GM06990 (cell line): ENCODE data around the gene NCLN.
"Not testable (repeated sequence)": the region's sequence is repeated elsewhere in the genome, so short reads cannot be mapped to it uniquely, and the experiment has no call there.

Source experiments
- DNase-seq: peaks from one replicate; pipeline ENCODE4 v3.0.0-alpha.2; 2011; ENCODE audit not compliant: insufficient read length; ENCODE audit errors: extremely low read depth
- H3K27me3 ChIP-seq: replicated peaks from 2 replicates; pipeline ENCODE4 v1.6.0; 2011; ENCODE audit warnings: low read length; ENCODE audit not compliant: control insufficient read depth, insufficient read depth
- H3K36me3 ChIP-seq: 2 replicates; pipeline ENCODE4 v1.5.1; 2011; ENCODE audit warnings: low read length; ENCODE audit not compliant: control insufficient read depth, insufficient read depth
- H3K4me3 ChIP-seq: replicated peaks from 2 replicates; pipeline ENCODE4 v1.5.1; 2011; ENCODE audit warnings: low read depth, mild to moderate bottlenecking, control low read depth, low read length
- TF ChIP-seq, protein P1 (sequence below): IDR thresholded peaks from 2 replicates; pipeline ENCODE4 v1.5.1; 2011; ENCODE audit warnings: low read length, control low read depth, mild to moderate bottlenecking, inconsistent platforms; ENCODE audit not compliant: insufficient read depth, poor library complexity, severe bottlenecking

NCLN gene

DNA sequence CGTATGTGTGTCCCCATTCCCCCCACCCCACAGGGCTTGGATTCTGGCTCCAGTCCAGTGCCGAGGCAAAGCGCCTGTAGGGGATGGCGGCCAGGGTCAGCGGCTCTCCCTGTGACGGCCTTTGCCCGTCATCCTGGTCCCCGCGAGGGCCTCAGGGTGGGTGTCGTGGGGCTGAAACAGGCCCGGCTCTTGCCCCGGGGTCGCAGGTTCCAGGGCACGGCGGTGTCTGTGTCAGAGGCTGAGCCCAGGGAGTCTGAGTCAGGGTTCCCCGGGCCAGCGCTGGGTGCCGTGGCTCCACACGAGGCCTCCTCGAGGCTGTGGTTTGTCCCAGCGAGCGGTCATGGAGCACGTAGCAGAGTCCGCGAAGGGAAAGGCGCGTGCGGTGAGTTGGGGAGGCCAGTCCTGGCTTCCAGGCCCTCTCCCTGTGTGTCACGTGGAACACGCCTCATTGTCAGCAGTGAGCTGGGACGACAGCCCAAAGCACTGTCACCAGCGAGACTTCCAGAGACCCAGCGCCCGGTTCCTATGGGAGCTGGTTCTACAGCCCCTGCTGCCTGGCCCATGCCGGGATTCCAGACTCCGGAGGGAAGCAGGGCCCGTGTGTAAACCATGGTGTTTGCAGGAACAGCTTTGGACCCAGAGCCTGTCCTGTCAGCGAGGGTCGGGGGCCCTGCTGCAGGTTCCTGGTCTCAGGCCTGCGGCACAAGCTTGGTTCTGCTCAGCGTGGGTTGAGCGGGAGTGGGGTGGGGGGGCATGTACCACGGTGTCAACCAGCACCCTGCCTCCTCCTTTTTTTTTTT lies 13.4 kb downstream of the NCLN start:
- H3K27me3 ChIP-seq: no peaks in the 10 kb centered on the region
- TF ChIP-seq, protein P1, sequence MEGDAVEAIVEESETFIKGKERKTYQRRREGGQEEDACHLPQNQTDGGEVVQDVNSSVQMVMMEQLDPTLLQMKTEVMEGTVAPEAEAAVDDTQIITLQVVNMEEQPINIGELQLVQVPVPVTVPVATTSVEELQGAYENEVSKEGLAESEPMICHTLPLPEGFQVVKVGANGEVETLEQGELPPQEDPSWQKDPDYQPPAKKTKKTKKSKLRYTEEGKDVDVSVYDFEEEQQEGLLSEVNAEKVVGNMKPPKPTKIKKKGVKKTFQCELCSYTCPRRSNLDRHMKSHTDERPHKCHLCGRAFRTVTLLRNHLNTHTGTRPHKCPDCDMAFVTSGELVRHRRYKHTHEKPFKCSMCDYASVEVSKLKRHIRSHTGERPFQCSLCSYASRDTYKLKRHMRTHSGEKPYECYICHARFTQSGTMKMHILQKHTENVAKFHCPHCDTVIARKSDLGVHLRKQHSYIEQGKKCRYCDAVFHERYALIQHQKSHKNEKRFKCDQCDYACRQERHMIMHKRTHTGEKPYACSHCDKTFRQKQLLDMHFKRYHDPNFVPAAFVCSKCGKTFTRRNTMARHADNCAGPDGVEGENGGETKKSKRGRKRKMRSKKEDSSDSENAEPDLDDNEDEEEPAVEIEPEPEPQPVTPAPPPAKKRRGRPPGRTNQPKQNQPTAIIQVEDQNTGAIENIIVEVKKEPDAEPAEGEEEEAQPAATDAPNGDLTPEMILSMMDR: no peak
- DNase-seq: no peak
- H3K36me3 ChIP-seq: peaks cover 20% of the 10 kb centered on the region
- no peak overlapping the region for H3K4me3 ChIP-seq

DNA sequence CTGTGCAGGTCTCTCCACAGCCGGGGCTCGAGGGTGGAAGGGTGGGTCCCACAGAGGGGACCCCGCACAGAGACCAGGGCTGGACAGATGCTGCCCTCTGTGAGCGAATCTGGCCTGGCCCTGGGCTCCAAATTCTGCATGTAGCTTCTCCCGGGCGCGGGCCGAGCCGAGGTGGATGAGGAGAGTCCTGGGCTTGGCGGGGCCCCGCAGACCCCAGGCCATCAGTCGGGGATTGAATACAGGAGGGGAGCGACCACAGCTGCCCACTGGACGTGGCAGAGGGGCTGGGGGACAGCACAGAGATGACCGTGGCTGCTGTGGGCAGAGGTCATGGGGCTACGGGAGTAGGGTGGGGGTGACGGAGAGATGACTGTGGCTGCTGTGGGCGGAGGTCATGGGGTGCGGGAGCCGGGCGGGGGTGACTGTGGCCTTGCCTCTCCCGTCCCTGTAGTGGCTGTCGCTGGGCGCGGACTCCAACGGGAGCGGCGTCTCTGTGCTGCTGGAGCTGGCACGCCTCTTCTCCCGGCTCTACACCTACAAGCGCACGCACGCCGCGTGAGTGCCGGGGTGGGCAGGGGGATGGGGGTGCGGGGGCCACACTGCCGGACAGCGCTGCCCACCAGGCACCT lies 15.5 kb downstream of the NCLN start:
- TF ChIP-seq, protein P1: no peak

DNA sequence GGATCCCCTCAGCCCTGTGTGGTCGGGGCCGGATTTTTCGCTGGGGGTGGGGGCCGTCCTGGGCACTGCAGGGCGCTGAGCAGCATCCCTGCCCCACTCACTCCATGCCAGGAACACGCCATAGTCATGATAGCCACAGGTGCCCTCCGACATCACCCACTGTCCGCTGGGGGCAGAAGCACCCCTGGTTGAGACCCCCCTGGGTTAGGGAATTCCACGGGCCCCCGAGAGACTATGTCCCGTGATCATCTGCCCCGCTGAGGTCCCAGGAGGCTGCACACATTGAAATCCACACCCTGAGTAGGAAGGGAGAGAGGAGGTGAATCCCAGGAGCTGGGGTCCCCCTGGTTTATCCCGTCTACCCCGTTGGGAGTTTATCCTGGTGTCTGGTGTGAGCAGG lies 16.2 kb downstream of the NCLN start:
- no peaks in the 10 kb centered on the region for H3K27me3 ChIP-seq
- H3K36me3 ChIP-seq: peaks cover 27% of the 10 kb centered on the region
- no peak for DNase-seq
- TF ChIP-seq, protein P1: no peak
- no peak overlapping the region for H3K4me3 ChIP-seq

More for the DNA sequence above, 15.5 kb downstream of the NCLN start:
- H3K4me3 ChIP-seq: no peak overlapping the region
- no peaks in the 10 kb centered on the region for H3K27me3 ChIP-seq
- peaks cover 31% of the 10 kb centered on the region for H3K36me3 ChIP-seq
- no peak for DNase-seq

DNA sequence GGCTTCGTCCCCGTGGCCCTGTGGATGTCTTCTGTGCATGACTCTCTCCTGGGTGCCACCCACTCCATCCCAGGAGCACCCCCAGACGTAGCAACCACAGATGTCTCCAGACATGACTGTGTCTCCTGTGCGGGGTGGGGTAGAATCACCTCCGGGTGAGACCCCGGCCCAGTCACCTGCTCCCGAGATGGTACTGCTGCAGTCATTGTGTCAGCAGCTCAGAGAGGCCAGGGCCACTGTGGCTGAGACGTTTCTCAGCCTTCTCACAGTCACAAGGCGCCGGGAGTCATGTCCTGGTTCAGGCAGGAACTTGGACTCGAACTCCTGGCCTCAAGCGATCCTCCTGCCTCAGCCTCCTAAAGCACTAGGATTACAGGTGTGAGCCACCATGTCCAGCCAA lies 16.6 kb downstream of the NCLN start:
- H3K36me3 ChIP-seq: peaks cover 28% of the 10 kb centered on the region
- DNase-seq: no peak

DNA sequence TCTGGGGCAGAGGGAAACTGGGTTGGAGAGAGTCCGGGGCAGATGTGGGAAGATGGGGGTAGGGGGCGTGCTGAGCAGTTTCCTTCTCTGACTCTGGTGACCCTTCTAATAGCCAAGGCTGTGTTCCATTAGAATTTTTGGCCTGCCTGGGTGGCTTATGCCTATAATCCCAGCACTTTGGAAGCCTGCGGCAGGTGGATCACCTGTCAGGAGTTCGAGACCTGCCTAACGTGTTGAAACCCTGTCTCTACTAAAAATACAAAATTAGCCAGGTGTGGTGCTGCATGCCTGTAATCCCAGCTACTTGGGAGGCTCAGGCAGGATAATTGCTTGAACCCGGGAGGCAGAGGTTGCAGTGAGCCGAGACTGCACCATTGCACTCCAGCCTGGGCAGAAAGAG lies 17.2 kb downstream of the NCLN start:
- H3K4me3 ChIP-seq, DNase-seq, H3K27me3 ChIP-seq: not testable (repeated sequence)
- H3K36me3 ChIP-seq: peaks cover 32% of the 10 kb centered on the region

More for the DNA sequence above, 16.6 kb downstream of the NCLN start:
- TF ChIP-seq, protein P1: no peak
- H3K4me3 ChIP-seq: no peak overlapping the region
- no peaks in the 10 kb centered on the region for H3K27me3 ChIP-seq

DNA sequence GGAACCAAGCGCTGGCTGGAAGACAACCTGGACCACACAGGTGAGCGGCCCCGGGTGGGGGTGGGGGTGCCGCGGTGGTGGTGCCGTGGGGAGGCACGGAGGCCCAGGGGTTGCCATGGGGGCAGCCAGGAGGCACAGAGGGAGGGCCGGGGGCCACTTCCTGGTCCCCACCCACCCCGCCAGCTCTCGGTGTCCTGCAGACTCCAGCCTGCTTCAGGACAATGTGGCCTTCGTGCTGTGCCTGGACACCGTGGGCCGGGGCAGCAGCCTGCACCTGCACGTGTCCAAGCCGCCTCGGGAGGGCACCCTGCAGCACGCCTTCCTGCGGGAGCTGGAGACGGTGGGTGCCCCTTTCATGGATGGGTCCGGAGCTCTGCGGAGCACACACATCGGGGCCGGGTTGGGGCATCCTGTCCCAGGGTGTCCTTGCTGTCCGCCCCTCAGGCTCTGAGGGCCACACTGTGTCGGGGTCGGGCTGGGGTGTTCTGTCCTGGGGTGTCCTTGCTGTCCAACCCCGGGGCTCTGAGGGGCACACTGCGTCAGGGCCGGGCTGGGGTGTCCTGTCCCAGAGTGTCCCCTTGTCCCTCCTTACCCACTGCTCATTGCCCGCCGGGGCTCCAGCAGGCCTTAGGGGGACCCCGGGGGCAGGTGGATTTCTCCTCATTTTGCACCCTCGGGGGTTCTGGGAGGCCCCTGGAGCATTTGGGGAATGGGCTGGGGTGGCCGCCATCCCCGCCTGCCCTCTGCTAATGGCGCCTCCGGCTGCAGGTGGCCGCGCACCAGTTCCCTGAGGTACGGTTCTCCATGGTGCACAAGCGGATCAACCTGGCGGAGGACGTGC lies 18.3 kb downstream of the NCLN start:
- Histone ChIP-seq H3K36me3 (peaks cover 27% of the 10 kb centered on the region), H3K27me3 (no peaks in the 10 kb centered on the region), H3K4me3 (no peak overlapping the region)
- TF ChIP-seq, protein P1: no peak
- no peak for DNase-seq
